ENCODE measurements around the gene FMNL2. TPM values are rescaled to one million over a fixed set of nuclear protein-coding genes. Genes with fewer than 3 reads are reported as not detected.
A peak's percentile ranks its signal among the peaks of the same experiment; 100 is the strongest.
"Not testable (repeated sequence)": the region's sequence is repeated elsewhere in the genome, so short reads cannot be mapped to it uniquely, and the experiment has no call there.

FMNL2 gene
- total RNA-seq, 4 donors from 2014 or later: 34.6 to 62.1 (median 51.3) TPM

GRCh38 chr2:152518641-152519580 is 183.9 kb downstream of the FMNL2 start:
- no peak for DNase-seq (ENCODE audit: low spot score)
- ATAC-seq (ENCODE audit: low FRiP score): no peak

GRCh38 chr2:152519581-152519952 is 184.6 kb downstream of the FMNL2 start:
- DNase-seq (ENCODE audit: low spot score): no peak
- no peak for TF ChIP-seq CTCF (IDR thresholded peaks at IDR 0.05)
- no peak for ATAC-seq (ENCODE audit: low FRiP score)

More at GRCh38 chr2:152518641-152519580, 183.9 kb downstream of the FMNL2 start:
- TF ChIP-seq CTCF (IDR thresholded peaks at IDR 0.05): no peak

GRCh38 chr2:152520759-152521158 is 185.8 kb downstream of the FMNL2 start:
- no peak for DNase-seq (ENCODE audit: low spot score)
- no peak for TF ChIP-seq CTCF (IDR thresholded peaks at IDR 0.05)
- ATAC-seq (ENCODE audit: low FRiP score): no peak

DNA sequence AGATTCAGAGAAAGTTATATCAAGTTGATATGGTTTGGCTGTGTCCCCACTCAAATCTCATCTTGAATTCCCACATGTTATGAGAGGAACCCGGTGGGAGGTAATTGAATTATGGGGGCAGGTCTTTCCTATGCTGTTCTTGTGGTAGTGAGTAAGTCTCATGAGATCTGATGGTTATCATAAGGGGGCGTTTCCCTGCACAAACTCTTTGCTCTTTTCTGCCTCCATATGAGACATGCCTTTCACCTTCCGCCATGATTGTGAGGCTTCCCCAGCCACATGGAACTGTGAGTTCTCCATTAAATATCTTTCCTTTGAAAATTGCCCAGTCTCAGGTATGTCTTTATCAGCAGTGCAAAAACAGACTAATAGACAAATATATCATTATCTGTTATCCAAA is 187.5 kb downstream of the FMNL2 start:
- ATAC-seq (ENCODE audit: low FRiP score); DNase-seq (ENCODE audit: low spot score): not testable (repeated sequence)

DNA sequence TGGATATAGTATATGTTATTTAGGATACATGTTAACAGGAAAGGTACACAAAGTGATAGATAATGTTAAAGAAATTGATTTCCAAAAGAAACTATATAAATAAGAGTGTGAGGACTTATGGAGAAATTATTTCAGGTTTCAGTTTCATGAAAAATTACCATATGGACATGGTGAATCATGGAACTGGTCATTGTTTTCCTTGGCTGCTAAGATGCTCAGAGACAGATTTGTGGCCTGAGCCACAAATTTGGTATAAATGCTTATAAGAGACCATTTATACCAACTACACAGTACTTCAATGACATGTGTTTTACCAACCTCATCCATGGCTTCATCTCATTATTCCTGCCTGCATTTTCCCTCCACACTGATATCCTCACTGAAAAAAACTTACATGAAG is 188.1 kb downstream of the FMNL2 start:
- ATAC-seq (ENCODE audit: low FRiP score) (no peak), DNase-seq (ENCODE audit: low spot score) (no peak)
- no peak for TF ChIP-seq CTCF (IDR thresholded peaks at IDR 0.05)

GRCh38 chr2:152525277-152525838 is 190.4 kb downstream of the FMNL2 start:
- peak; percentile 48 for ATAC-seq (ENCODE audit: low FRiP score)
- no peak for DNase-seq (ENCODE audit: low spot score)
- no peak for TF ChIP-seq CTCF (IDR thresholded peaks at IDR 0.05)

- DNase-seq (ENCODE audit: low spot score): no peak
- TF ChIP-seq CTCF (IDR thresholded peaks at IDR 0.05): no peak
- ATAC-seq (ENCODE audit: low FRiP score): no peak
Measured at GRCh38 chr2:152529420-152530115, 194.6 kb downstream of the FMNL2 start.

All from omental fat pad (tissue), 4 donors.